ENCODE results near the gene GRHL1. TPM values are rescaled to one million over a fixed set of nuclear protein-coding genes. Genes with fewer than 3 reads are reported as not detected.
"Not testable (repeated sequence)": the region's sequence is repeated elsewhere in the genome, so short reads cannot be mapped to it uniquely, and the experiment has no call there.

GRHL1 gene
- total RNA-seq, 1 experiment from 2014 or later, result 1.3 TPM

DNA sequence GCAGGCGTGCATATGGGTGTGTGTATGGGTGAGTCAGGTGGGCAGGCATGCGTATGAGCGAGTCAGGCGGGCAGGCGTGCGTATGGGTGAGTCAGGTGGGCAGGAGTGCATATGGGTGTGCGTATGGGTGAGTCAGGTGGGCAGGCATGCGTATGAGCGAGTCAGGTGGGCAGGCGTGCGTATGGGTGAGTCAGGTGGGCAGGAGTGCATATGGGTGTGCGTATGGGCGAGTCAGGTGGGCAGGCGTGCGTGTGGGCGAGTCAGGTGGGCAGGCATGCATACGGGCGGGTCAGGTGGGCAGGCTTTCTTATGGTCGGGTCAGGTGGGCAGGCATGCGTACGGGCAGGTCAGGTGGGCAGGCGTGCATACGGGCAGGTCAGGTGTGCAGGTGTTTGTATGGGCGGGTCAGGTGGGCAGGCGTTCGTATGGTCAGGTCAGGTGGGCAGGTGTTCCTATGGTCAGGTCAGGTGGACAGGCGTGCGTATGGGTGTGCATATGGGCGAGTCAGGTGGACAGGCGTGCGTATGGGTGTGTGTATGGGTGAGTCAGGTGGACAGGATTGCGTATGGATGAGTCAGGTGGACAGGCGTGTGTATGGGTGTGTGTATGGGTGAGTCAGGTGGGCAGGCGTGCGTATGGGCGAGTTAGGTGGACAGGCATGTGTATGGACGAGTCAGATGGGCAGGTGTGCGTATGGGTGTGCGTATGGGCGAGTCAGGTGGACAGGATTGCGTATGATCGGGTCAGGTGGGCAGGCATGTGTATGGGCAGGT, 63.1 kb downstream of the GRHL1 start:
- Histone ChIP-seq H4K20me1 (ENCODE audit: insufficient read depth, low read depth, low read length) (no peaks in the 10 kb centered on the region), H3K27ac (ENCODE audit: low read length) (no peak overlapping the region), H2AFZ (ENCODE audit: low read length) (no peak overlapping the region), H3K9me2 (replicated peaks; ENCODE audit: insufficient read depth, low read length) (no peaks in the 10 kb centered on the region), H3K9ac (ENCODE audit: low read length) (no peak overlapping the region), H3K4me3 (ENCODE audit: low read length) (no peak overlapping the region), H3K27me3 (ENCODE audit: low read length) (no peaks in the 10 kb centered on the region), H3K4me1 (ENCODE audit: low read length) (no peaks in the 10 kb centered on the region), H3K36me3 (ENCODE audit: insufficient read depth, low read length) (no peaks in the 10 kb centered on the region), H3K79me2 (ENCODE audit: low read length) (no peaks in the 10 kb centered on the region), H3K4me2 (ENCODE audit: low read depth, low read length, poor library complexity, severe bottlenecking) (no peak overlapping the region), H3K9me3 (ENCODE audit: low read length) (peaks cover 6% of the 10 kb centered on the region; the same call in 1 of the 2 replicates)
- DNase-seq, result no peak

DNA sequence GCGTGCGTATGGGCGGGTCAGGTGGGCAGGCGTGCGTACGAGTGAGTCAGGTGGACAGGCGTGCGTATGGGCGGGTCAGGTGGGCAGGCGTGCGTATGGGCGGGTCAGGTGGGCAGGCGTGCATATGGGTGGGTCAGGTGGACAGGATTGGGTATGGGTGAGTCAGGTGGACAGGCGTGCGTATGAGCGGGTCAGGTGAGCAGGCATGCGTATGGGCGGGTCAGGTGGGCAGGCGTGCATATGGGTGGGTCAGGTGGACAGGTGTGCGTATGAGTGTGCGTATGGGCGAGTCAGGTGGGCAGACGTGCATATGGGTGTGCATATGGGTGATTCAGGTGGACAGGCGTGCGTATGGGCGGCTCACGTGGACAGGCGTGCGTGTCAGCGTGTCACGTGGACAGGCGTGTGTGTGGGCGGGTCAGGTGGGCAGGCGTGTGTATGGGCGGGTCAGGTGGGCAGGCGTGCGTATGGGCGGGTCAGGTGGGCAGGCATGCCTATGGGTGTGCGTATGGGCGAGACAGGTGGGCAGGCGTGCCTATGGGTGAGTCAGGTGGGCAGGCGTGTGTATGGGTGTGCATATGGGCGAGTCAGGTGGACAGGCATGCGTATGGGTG, 64.0 kb downstream of the GRHL1 start:
- H3K4me1 ChIP-seq (ENCODE audit: low read length); H4K20me1 ChIP-seq (ENCODE audit: insufficient read depth, low read depth, low read length); H3K9me2 ChIP-seq (replicated peaks; ENCODE audit: insufficient read depth, low read length); H2AFZ ChIP-seq (ENCODE audit: low read length); H3K4me3 ChIP-seq (ENCODE audit: low read length); DNase-seq; H3K4me2 ChIP-seq (ENCODE audit: low read depth, low read length, poor library complexity, severe bottlenecking); H3K36me3 ChIP-seq (ENCODE audit: insufficient read depth, low read length); H3K27me3 ChIP-seq (ENCODE audit: low read length); H3K79me2 ChIP-seq (ENCODE audit: low read length); H3K27ac ChIP-seq (ENCODE audit: low read length); H3K9ac ChIP-seq (ENCODE audit: low read length); H3K9me3 ChIP-seq (ENCODE audit: low read length): not testable (repeated sequence)

DNA sequence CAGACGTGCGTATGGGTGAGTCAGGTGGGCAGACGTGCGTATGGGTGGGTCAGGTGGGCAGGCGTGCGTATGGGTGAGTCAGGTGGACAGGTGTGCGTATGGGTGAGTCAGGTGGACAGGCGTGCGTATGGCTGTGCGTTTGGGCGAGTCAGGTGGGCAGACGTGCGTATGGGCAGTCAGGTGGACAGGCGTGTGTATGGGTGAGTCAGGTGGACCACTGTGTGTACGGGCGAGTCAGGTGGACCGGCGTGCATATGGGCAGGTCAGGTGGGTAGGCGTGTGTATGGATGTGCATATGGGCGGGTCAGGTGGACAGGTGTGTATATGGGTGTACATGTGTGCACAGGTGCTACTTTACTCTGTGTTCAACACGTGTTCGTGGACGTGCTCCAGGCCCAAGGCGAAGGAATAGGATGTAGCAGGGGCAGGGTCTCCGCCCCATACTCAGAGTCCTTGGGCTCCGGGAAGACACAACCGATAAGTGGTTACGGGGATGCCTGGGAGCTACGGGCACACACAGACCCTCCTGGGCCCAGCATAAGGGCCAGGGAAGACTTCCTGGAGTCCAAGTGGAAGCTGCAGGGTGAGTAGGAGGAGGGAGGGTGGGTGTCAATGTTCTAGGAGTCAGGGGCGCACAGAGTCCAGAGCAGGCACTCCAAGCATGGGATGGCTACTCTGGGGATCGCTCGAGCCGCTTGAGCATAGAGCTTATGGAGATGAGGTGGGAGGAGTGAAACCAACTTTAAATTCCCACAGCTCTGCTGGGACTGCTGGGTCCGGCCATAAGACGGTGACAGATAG, 64.7 kb downstream of the GRHL1 start:
- H3K27me3 ChIP-seq (ENCODE audit: low read length), result no peaks in the 10 kb centered on the region
- no peak overlapping the region for H3K27ac ChIP-seq (ENCODE audit: low read length)
- no peak for DNase-seq
- no peaks in the 10 kb centered on the region for H3K36me3 ChIP-seq (ENCODE audit: insufficient read depth, low read length)
- peaks cover 6% of the 10 kb centered on the region; the same call in 1 of the 2 replicates for H3K9me3 ChIP-seq (ENCODE audit: low read length)
- H2AFZ ChIP-seq (ENCODE audit: low read length), result no peak overlapping the region
- no peak overlapping the region for H3K4me2 ChIP-seq (ENCODE audit: low read depth, low read length, poor library complexity, severe bottlenecking)
- H4K20me1 ChIP-seq (ENCODE audit: insufficient read depth, low read depth, low read length), result no peaks in the 10 kb centered on the region
- no peaks in the 10 kb centered on the region for H3K4me1 ChIP-seq (ENCODE audit: low read length)
- H3K79me2 ChIP-seq (ENCODE audit: low read length), result no peaks in the 10 kb centered on the region
- no peaks in the 10 kb centered on the region for H3K9me2 ChIP-seq (replicated peaks; ENCODE audit: insufficient read depth, low read length)
- H3K9ac ChIP-seq (ENCODE audit: low read length), result no peak overlapping the region
- H3K4me3 ChIP-seq (ENCODE audit: low read length), result no peak overlapping the region

DNA sequence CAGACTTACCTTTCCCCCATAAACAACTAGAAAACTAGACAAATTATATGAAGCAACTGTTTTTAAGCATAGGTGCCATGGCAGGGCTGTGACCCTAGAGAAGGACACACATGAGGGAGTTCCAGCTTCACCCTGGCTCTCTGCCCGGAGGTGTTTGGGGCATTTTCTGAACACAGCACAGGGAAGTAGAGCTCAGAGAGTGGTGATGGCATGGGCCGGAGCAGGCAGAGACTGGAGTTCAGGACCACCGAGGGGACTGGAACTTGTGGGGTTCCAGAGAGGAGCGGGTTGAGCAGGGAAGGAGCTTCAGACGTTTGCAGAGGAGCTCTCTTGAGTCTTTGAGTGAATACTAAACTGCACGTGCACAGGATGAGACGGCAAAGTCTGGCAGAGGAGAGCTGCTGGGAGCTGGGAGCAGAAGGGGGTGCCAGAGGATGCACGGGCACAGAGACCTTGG, 65.3 kb downstream of the GRHL1 start:
- DNase-seq, result no peak
- H3K4me3 ChIP-seq (ENCODE audit: low read length), result no peak overlapping the region
- no peaks in the 10 kb centered on the region for H3K9me2 ChIP-seq (replicated peaks; ENCODE audit: insufficient read depth, low read length)
- H3K4me2 ChIP-seq (ENCODE audit: low read depth, low read length, poor library complexity, severe bottlenecking), result no peak overlapping the region
- H3K36me3 ChIP-seq (ENCODE audit: insufficient read depth, low read length), result no peaks in the 10 kb centered on the region
- H3K9me3 ChIP-seq (ENCODE audit: low read length), result peaks cover 6% of the 10 kb centered on the region; the same call in 1 of the 2 replicates
- H3K4me1 ChIP-seq (ENCODE audit: low read length), result no peaks in the 10 kb centered on the region
- no peaks in the 10 kb centered on the region for H3K27me3 ChIP-seq (ENCODE audit: low read length)
- no peak overlapping the region for H2AFZ ChIP-seq (ENCODE audit: low read length)
- no peak overlapping the region for H3K9ac ChIP-seq (ENCODE audit: low read length)
- H3K27ac ChIP-seq (ENCODE audit: low read length), result no peak overlapping the region
- no peaks in the 10 kb centered on the region for H4K20me1 ChIP-seq (ENCODE audit: insufficient read depth, low read depth, low read length)
- H3K79me2 ChIP-seq (ENCODE audit: low read length), result no peaks in the 10 kb centered on the region

DNA sequence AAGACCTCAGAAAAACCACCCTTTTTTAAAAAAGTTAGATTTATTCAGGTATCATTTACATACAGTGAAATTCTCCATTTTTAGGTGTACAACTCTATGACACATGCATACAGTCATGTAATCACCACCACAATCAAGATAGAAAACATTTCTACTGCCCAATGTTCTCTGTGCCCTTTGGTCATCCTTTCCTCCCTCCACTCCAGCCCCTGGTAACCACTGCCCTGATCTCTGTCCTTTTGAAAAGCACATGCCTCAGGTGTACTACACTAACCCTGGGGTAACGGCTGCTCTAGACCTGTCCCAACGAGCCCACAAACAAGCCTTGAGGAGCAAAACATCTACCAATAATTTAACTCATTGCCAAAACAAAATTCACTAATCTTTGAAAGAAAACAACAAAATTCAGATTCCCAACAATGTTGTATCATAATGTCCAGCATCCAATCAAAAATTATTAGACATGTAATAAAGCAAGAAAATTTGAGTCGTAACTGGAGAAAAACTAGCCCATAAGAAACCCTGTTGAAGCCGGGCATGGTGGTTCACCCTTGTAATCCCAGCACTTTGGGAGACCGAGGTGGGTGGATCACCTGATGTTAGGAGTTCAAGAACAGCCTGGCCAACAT, 65.9 kb downstream of the GRHL1 start:
- H3K4me2 ChIP-seq (ENCODE audit: low read depth, low read length, poor library complexity, severe bottlenecking), result no peak overlapping the region
- no peak overlapping the region for H2AFZ ChIP-seq (ENCODE audit: low read length)
- no peaks in the 10 kb centered on the region for H3K27me3 ChIP-seq (ENCODE audit: low read length)
- no peaks in the 10 kb centered on the region for H3K4me1 ChIP-seq (ENCODE audit: low read length)
- H3K9me2 ChIP-seq (replicated peaks; ENCODE audit: insufficient read depth, low read length), result no peaks in the 10 kb centered on the region
- DNase-seq, result no peak
- no peaks in the 10 kb centered on the region for H3K79me2 ChIP-seq (ENCODE audit: low read length)
- no peak overlapping the region for H3K9ac ChIP-seq (ENCODE audit: low read length)
- H3K36me3 ChIP-seq (ENCODE audit: insufficient read depth, low read length), result no peaks in the 10 kb centered on the region
- no peak overlapping the region for H3K27ac ChIP-seq (ENCODE audit: low read length)
- H4K20me1 ChIP-seq (ENCODE audit: insufficient read depth, low read depth, low read length), result no peaks in the 10 kb centered on the region
- peaks cover 6% of the 10 kb centered on the region; the same call in 1 of the 2 replicates for H3K9me3 ChIP-seq (ENCODE audit: low read length)
- H3K4me3 ChIP-seq (ENCODE audit: low read length), result no peak overlapping the region

DNA sequence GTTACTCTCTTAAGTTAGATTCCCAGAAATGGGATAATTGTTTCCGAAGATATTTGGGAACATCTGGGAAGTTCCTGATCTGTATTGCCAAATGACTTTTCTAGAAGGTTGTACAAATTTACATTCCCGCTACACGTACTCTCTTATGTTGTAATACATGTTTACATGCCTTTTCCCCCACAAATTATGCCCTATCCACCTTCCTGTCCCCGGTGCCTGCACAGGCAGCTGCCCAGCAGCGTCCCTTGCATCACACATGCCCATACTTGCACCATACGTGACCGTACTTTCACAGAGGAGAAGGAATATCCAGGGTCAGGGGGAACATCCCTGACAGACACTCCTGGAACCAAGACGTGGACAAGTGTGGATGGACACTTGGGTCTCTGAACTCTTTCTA, 67.7 kb downstream of the GRHL1 start:
- Histone ChIP-seq H4K20me1 (ENCODE audit: insufficient read depth, low read depth, low read length) (no peaks in the 10 kb centered on the region), H3K27me3 (ENCODE audit: low read length) (no peaks in the 10 kb centered on the region), H3K4me3 (ENCODE audit: low read length) (no peak overlapping the region), H3K9ac (ENCODE audit: low read length) (no peak overlapping the region), H3K4me1 (ENCODE audit: low read length) (no peaks in the 10 kb centered on the region), H3K4me2 (ENCODE audit: low read depth, low read length, poor library complexity, severe bottlenecking) (no peak overlapping the region), H3K27ac (ENCODE audit: low read length) (no peak overlapping the region), H3K9me2 (replicated peaks; ENCODE audit: insufficient read depth, low read length) (no peaks in the 10 kb centered on the region), H3K9me3 (ENCODE audit: low read length) (no peaks in the 10 kb centered on the region; the same call in 1 of the 2 replicates), H3K36me3 (ENCODE audit: insufficient read depth, low read length) (no peaks in the 10 kb centered on the region), H2AFZ (ENCODE audit: low read length) (no peak overlapping the region), H3K79me2 (ENCODE audit: low read length) (no peaks in the 10 kb centered on the region)
- no peak for DNase-seq

DNA sequence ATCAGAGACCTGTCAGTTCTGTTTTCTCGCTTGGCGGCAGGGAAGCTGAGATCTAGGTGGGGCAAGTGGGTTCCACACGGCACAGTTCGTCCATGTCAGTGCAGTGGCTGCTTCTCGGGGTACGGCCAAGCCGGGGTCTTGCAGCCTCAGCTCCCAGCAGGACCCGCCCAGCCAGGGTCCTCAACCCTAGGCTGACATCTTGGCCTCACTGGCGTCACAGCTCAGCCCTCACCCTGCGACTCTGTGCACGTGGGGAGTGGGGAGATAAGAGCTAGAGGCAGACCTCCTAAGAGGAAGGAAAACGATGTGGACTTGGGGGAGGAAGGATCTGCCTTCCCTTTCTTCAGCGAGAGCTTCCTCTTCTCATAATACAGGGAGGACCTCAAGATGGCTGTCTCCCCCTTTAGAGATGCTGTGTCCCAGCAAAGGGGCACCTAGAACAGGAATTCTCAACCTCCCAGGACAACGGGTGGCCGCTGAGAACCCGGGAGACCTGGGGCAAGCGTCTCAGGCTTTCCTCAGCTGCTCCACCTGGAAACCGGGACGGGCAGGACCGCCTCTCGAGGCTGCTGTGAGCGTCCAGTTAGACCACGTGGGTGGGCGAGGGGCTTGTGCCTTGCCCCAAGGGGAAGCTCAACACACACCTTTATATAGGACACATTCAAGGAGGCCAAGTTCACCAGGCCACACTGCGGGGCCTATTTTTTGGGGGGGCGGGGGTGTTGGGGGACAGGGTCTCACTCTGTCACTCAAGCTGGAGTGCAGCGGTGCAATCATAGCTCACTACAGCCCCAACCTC, 68.3 kb downstream of the GRHL1 start:
- H2AFZ ChIP-seq (ENCODE audit: low read length), result no peak overlapping the region
- H3K36me3 ChIP-seq (ENCODE audit: insufficient read depth, low read length), result no peaks in the 10 kb centered on the region
- no peaks in the 10 kb centered on the region for H3K9me2 ChIP-seq (replicated peaks; ENCODE audit: insufficient read depth, low read length)
- DNase-seq, result no peak
- no peak overlapping the region for H3K4me3 ChIP-seq (ENCODE audit: low read length)
- no peak overlapping the region for H3K27ac ChIP-seq (ENCODE audit: low read length)
- H3K4me2 ChIP-seq (ENCODE audit: low read depth, low read length, poor library complexity, severe bottlenecking), result no peak overlapping the region
- no peaks in the 10 kb centered on the region; the same call in 1 of the 2 replicates for H3K9me3 ChIP-seq (ENCODE audit: low read length)
- H3K27me3 ChIP-seq (ENCODE audit: low read length), result no peaks in the 10 kb centered on the region
- H3K9ac ChIP-seq (ENCODE audit: low read length), result no peak overlapping the region
- H4K20me1 ChIP-seq (ENCODE audit: insufficient read depth, low read depth, low read length), result no peaks in the 10 kb centered on the region
- no peaks in the 10 kb centered on the region for H3K4me1 ChIP-seq (ENCODE audit: low read length)
- no peaks in the 10 kb centered on the region for H3K79me2 ChIP-seq (ENCODE audit: low read length)

Data from Karpas-422 (cell line).